ENCODE results near the gene SMARCA2. TPM values are rescaled to one million over a fixed set of nuclear protein-coding genes. Genes with fewer than 3 reads are reported as not detected.

Gene SMARCA2
- total and polyA plus RNA-seq, 4 experiments from 2014 or later = 18.5 to 245 (median 142) TPM

GRCh38 chr9:2174911-2175310 lies 159.8 kb downstream of the SMARCA2 start:
- Histone ChIP-seq H3K27ac (ENCODE audit: low read depth, low read length) (no peak overlapping the region), H3K27me3 (ENCODE audit: insufficient read depth, low read length) (no peaks in the 10 kb centered on the region), H3K9me3 (ENCODE audit: control insufficient read depth in 1 of 2, low read length in 2 of 2) (no peaks in the 10 kb centered on the region), H3K4me1 (ENCODE audit: insufficient read depth, low read length) (no peaks in the 10 kb centered on the region), H3K4me3 (ENCODE audit: low read length in 2 of 2) (no peak overlapping the region), H3K36me3 (ENCODE audit: insufficient read depth, low read length) (peaks cover 29% of the 10 kb centered on the region)
- ChIA-PET CTCF (ENCODE audit: partially characterized antibody) (interaction anchor here (0.6 kb wide), 1 partner anchor 1475 kb away, joined by 3 read pairs; no protein-coding TSS in a partner anchor), POLR2A (ENCODE audit: partially characterized antibody) (no interaction called here)
- intact Hi-C loops (cut with micrococcal nuclease) = no loop called here
- Mint-ChIP-seq H3K4me3 (no peak overlapping the region), H3K27me3 (no peaks in the 10 kb centered on the region), H3K9me3 (peaks cover 0 to 1% (median 0%) of the 10 kb centered on the region in 8 donors), H3K36me3 (peaks cover 31 to 63% of the 10 kb centered on the region in 2 donors), H3K27ac (peak overlapping the region in 3 of 7 donors; percentile 44 to 91 (median 61)), H3K4me1 (peaks cover 18 to 46% (median 26%) of the 10 kb centered on the region in 4 donors)
- no peak for DNase-seq

GRCh38 chr9:2177121-2177520 lies 162.0 kb downstream of the SMARCA2 start:
- H3K4me1 Mint-ChIP-seq = peaks cover 19 to 43% (median 24%) of the 10 kb centered on the region in 4 donors
- POLR2A ChIA-PET (ENCODE audit: partially characterized antibody) = no interaction called here
- peak overlapping the region in 1 of 7 donors; percentile 10 for H3K27ac Mint-ChIP-seq
- no peaks in the 10 kb centered on the region for H3K27me3 Mint-ChIP-seq
- Histone ChIP-seq H3K9me3 (ENCODE audit: control insufficient read depth in 1 of 2, low read length in 2 of 2) (no peaks in the 10 kb centered on the region), H3K27ac (ENCODE audit: low read depth, low read length) (no peak overlapping the region), H3K4me1 (ENCODE audit: insufficient read depth, low read length) (no peaks in the 10 kb centered on the region), H3K36me3 (ENCODE audit: insufficient read depth, low read length) (peaks cover 13% of the 10 kb centered on the region), H3K27me3 (ENCODE audit: insufficient read depth, low read length) (no peaks in the 10 kb centered on the region), H3K4me3 (ENCODE audit: low read length in 2 of 2) (no peak overlapping the region)
- H3K9me3 Mint-ChIP-seq = no peaks in the 10 kb centered on the region
- H3K4me3 Mint-ChIP-seq = no peak overlapping the region
- CTCF ChIA-PET (ENCODE audit: partially characterized antibody) = interaction anchor here (0.7 to 1.1 kb wide), 2 partner anchors 10 to 12 kb away, joined by 3 read pairs; no protein-coding TSS in a partner anchor
- intact Hi-C loops (cut with micrococcal nuclease) = no loop called here
- H3K36me3 Mint-ChIP-seq = peaks cover 17 to 50% of the 10 kb centered on the region in 2 donors
- DNase-seq = no peak

GRCh38 chr9:2178034-2178734 lies 163.0 kb downstream of the SMARCA2 start:
- no peaks in the 10 kb centered on the region for H3K27me3 ChIP-seq (ENCODE audit: insufficient read depth, low read length)
- ChIA-PET POLR2A (ENCODE audit: partially characterized antibody) (no interaction called here), CTCF (ENCODE audit: partially characterized antibody) (interaction anchor here (1.1 kb wide), 1 partner anchor 13 kb away, joined by 3 read pairs; no protein-coding TSS in a partner anchor)
- no peaks in the 10 kb centered on the region for H3K9me3 ChIP-seq (ENCODE audit: control insufficient read depth in 1 of 2, low read length in 2 of 2)
- DNase-seq = no peak
- no peaks in the 10 kb centered on the region for H3K4me1 ChIP-seq (ENCODE audit: insufficient read depth, low read length)
- no peak overlapping the region for H3K4me3 Mint-ChIP-seq
- H3K27ac ChIP-seq (ENCODE audit: low read depth, low read length) = no peak overlapping the region
- H3K9me3 Mint-ChIP-seq = peaks cover 0 to 2% (median 0%) of the 10 kb centered on the region in 8 donors
- H3K27me3 Mint-ChIP-seq = no peaks in the 10 kb centered on the region
- no peak overlapping the region for H3K4me3 ChIP-seq (ENCODE audit: low read length in 2 of 2)
- intact Hi-C loops (cut with micrococcal nuclease) = no loop called here
- peaks cover 13 to 33% (median 17%) of the 10 kb centered on the region in 4 donors for H3K4me1 Mint-ChIP-seq
- H3K27ac Mint-ChIP-seq = no peak overlapping the region
- peaks cover 9% of the 10 kb centered on the region for H3K36me3 ChIP-seq (ENCODE audit: insufficient read depth, low read length)
- peaks cover 12 to 48% of the 10 kb centered on the region in 2 donors for H3K36me3 Mint-ChIP-seq

GRCh38 chr9:2179567-2179966 lies 164.4 kb downstream of the SMARCA2 start:
- Histone ChIP-seq H3K36me3 (ENCODE audit: insufficient read depth, low read length) (peaks cover 17% of the 10 kb centered on the region), H3K27ac (ENCODE audit: low read depth, low read length) (no peak overlapping the region), H3K27me3 (ENCODE audit: insufficient read depth, low read length) (no peaks in the 10 kb centered on the region), H3K4me3 (ENCODE audit: low read length in 2 of 2) (no peak overlapping the region), H3K4me1 (ENCODE audit: insufficient read depth, low read length) (no peaks in the 10 kb centered on the region), H3K9me3 (ENCODE audit: control insufficient read depth in 1 of 2, low read length in 2 of 2) (no peaks in the 10 kb centered on the region)
- Mint-ChIP-seq H3K36me3 (peaks cover 23 to 49% of the 10 kb centered on the region in 2 donors), H3K9me3 (peaks cover 0 to 2% (median 0%) of the 10 kb centered on the region in 8 donors), H3K4me3 (no peak overlapping the region), H3K4me1 (peaks cover 10 to 21% (median 14%) of the 10 kb centered on the region in 4 donors), H3K27me3 (no peaks in the 10 kb centered on the region), H3K27ac (peak overlapping the region in 4 of 7 donors; percentile 1 to 62 (median 44))
- intact Hi-C loops (cut with micrococcal nuclease) = loop anchor here (1.0 kb wide), 1 partner anchor 47 kb away; no protein-coding TSS in a partner anchor
- DNase-seq = no peak
- POLR2A ChIA-PET (ENCODE audit: partially characterized antibody) = no interaction called here
- CTCF ChIA-PET (ENCODE audit: partially characterized antibody) = interaction anchor here (1.1 to 1.3 kb wide), 2 partner anchors 14 to 41 kb away, joined by 3 read pairs; no protein-coding TSS in a partner anchor

- Histone ChIP-seq H3K4me3 (ENCODE audit: low read length in 2 of 2) (no peak overlapping the region), H3K36me3 (ENCODE audit: insufficient read depth, low read length) (peaks cover 17% of the 10 kb centered on the region), H3K4me1 (ENCODE audit: insufficient read depth, low read length) (no peaks in the 10 kb centered on the region), H3K27ac (ENCODE audit: low read depth, low read length) (no peak overlapping the region), H3K9me3 (ENCODE audit: control insufficient read depth in 1 of 2, low read length in 2 of 2) (no peaks in the 10 kb centered on the region), H3K27me3 (ENCODE audit: insufficient read depth, low read length) (no peaks in the 10 kb centered on the region)
- intact Hi-C loops (cut with micrococcal nuclease) = no loop called here
- ChIA-PET CTCF (ENCODE audit: partially characterized antibody) (interaction anchor here (0.6 to 1.9 kb wide), 5 partner anchors 13 to 48 kb away, joined by 3 to 19 read pairs (median 3); no protein-coding TSS in a partner anchor), POLR2A (ENCODE audit: partially characterized antibody) (no interaction called here)
- H3K36me3 Mint-ChIP-seq = peaks cover 29 to 49% of the 10 kb centered on the region in 2 donors
- H3K27me3 Mint-ChIP-seq = no peaks in the 10 kb centered on the region
- H3K4me1 Mint-ChIP-seq = peaks cover 5 to 17% (median 14%) of the 10 kb centered on the region in 4 donors
- DNase-seq = no peak
- no peak overlapping the region for H3K4me3 Mint-ChIP-seq
- peak overlapping the region in 3 of 7 donors; percentile 1 to 62 (median 13) for H3K27ac Mint-ChIP-seq
- H3K9me3 Mint-ChIP-seq = peaks cover 0 to 2% (median 0%) of the 10 kb centered on the region in 8 donors
Measured at GRCh38 chr9:2180154-2180553, 165.0 kb downstream of the SMARCA2 start.

GRCh38 chr9:2180704-2181103 lies 165.6 kb downstream of the SMARCA2 start:
- CTCF ChIA-PET (ENCODE audit: partially characterized antibody) = interaction anchor here (0.6 to 1.9 kb wide), 7 partner anchors 13 to 49 kb away, joined by 3 to 19 read pairs (median 4); no protein-coding TSS in a partner anchor

GRCh38 chr9:2181792-2182191 lies 166.6 kb downstream of the SMARCA2 start:
- CTCF ChIA-PET (ENCODE audit: partially characterized antibody) = interaction anchor here (0.7 to 1.9 kb wide), 7 partner anchors 14 to 54 kb away, joined by 3 to 19 read pairs (median 4); no protein-coding TSS in a partner anchor
- Mint-ChIP-seq H3K27ac (peak overlapping the region in 2 of 7 donors; percentile 30 to 57), H3K4me3 (no peak overlapping the region), H3K9me3 (peaks cover 0 to 2% (median 0%) of the 10 kb centered on the region in 8 donors), H3K36me3 (peaks cover 42 to 58% of the 10 kb centered on the region in 2 donors), H3K27me3 (no peaks in the 10 kb centered on the region), H3K4me1 (peaks cover 5 to 15% (median 12%) of the 10 kb centered on the region in 4 donors)
- Histone ChIP-seq H3K9me3 (ENCODE audit: control insufficient read depth in 1 of 2, low read length in 2 of 2) (no peaks in the 10 kb centered on the region), H3K27ac (ENCODE audit: low read depth, low read length) (no peak overlapping the region), H3K4me3 (ENCODE audit: low read length in 2 of 2) (no peak overlapping the region), H3K27me3 (ENCODE audit: insufficient read depth, low read length) (no peaks in the 10 kb centered on the region), H3K4me1 (ENCODE audit: insufficient read depth, low read length) (no peaks in the 10 kb centered on the region), H3K36me3 (ENCODE audit: insufficient read depth, low read length) (peaks cover 27% of the 10 kb centered on the region)
- POLR2A ChIA-PET (ENCODE audit: partially characterized antibody) = no interaction called here
- no peak for DNase-seq
- intact Hi-C loops (cut with micrococcal nuclease) = no loop called here

More at GRCh38 chr9:2180704-2181103, 165.6 kb downstream of the SMARCA2 start:
- Mint-ChIP-seq H3K27me3 (no peaks in the 10 kb centered on the region), H3K4me3 (no peak overlapping the region), H3K36me3 (peaks cover 35 to 53% of the 10 kb centered on the region in 2 donors), H3K9me3 (peaks cover 0 to 2% (median 0%) of the 10 kb centered on the region in 8 donors), H3K27ac (peak overlapping the region in 2 of 7 donors; percentile 13 to 36), H3K4me1 (peaks cover 5 to 16% (median 13%) of the 10 kb centered on the region in 4 donors)
- POLR2A ChIA-PET (ENCODE audit: partially characterized antibody) = no interaction called here
- Histone ChIP-seq H3K27me3 (ENCODE audit: insufficient read depth, low read length) (no peaks in the 10 kb centered on the region), H3K9me3 (ENCODE audit: control insufficient read depth in 1 of 2, low read length in 2 of 2) (no peaks in the 10 kb centered on the region), H3K4me3 (ENCODE audit: low read length in 2 of 2) (no peak overlapping the region), H3K36me3 (ENCODE audit: insufficient read depth, low read length) (peaks cover 18% of the 10 kb centered on the region), H3K27ac (ENCODE audit: low read depth, low read length) (no peak overlapping the region), H3K4me1 (ENCODE audit: insufficient read depth, low read length) (no peaks in the 10 kb centered on the region)
- DNase-seq = no peak
- intact Hi-C loops (cut with micrococcal nuclease) = no loop called here

All from CD4-positive, alpha-beta memory T cell (primary cell).